Neural cell (in vitro differentiated cells): ENCODE results near the gene GPX6. TPM values are rescaled to one million over a fixed set of nuclear protein-coding genes. Genes with fewer than 3 reads are reported as not detected.

Experiments
- H2AFZ ChIP-seq: fragments of 200-600, 300-800 bp; sonication (generic), shearing (Covaris generic); 2 replicates; pipeline ENCODE4 v1.6.0; 2014; ENCODE audit warnings: low read depth, mild to moderate bottlenecking, antibody characterized with exemption, low read length, moderate library complexity
- H3F3A ChIP-seq: fragments of 200-600 bp; shearing (Covaris generic); 2 replicates; pipeline ENCODE4 v1.6.1; 2016; ENCODE audit warnings: mild to moderate bottlenecking, moderate library complexity, mixed read lengths, antibody characterized with exemption, low read length; ENCODE audit not compliant: insufficient read depth, poor library complexity, severe bottlenecking
- H3K27ac ChIP-seq: fragments of 200-600, 300-800 bp; sonication (generic), shearing (Covaris generic); 2 replicates; pipeline ENCODE4 v1.5.1; 2014; ENCODE audit warnings: mild to moderate bottlenecking, low read length, moderate library complexity
- H3K27me3 ChIP-seq: fragments of 300-800, 200-600 bp; sonication (generic), shearing (Covaris generic); 2 replicates; pipeline ENCODE4 v1.6.0; 2014; ENCODE audit warnings: mild to moderate bottlenecking, low read depth, low read length, moderate library complexity; ENCODE audit not compliant: insufficient read depth
- H3K36me3 ChIP-seq: fragments of 300-800, 200-600 bp; sonication (generic), shearing (Covaris generic); 2 replicates; pipeline ENCODE4 v1.5.1; 2014; ENCODE audit warnings: mild to moderate bottlenecking, antibody characterized with exemption, low read length, moderate library complexity; ENCODE audit not compliant: insufficient read depth
- H3K4me2 ChIP-seq: fragments of 300-800, 200-600 bp; sonication (generic), shearing (Covaris generic); 2 replicates; pipeline ENCODE4 v1.6.0; 2014; ENCODE audit warnings: mild to moderate bottlenecking, low read length
- H3K4me3 ChIP-seq: fragments of 300-800, 200-600 bp; sonication (generic), shearing (Covaris generic); 2 replicates; pipeline ENCODE4 v1.5.1; 2014; ENCODE audit warnings: mild to moderate bottlenecking, low read length, moderate library complexity
- H3K79me2 ChIP-seq: fragments of 200-600 bp; shearing (Covaris generic); replicated peaks from 2 replicates; pipeline ENCODE4 v1.6.0; 2014; ENCODE audit warnings: mild to moderate bottlenecking, low read length, moderate library complexity; ENCODE audit not compliant: insufficient read depth
- H3K9ac ChIP-seq: fragments of 300-800, 200-600 bp; sonication (generic), shearing (Covaris generic); 2 replicates; pipeline ENCODE4 v1.6.1; 2016; ENCODE audit warnings: mild to moderate bottlenecking, low read length, mixed read lengths
- H3K9me2 ChIP-seq: fragments of 200-600 bp; shearing (Covaris generic); 2 replicates; pipeline ENCODE4 v1.6.1; 2016; ENCODE audit warnings: mild to moderate bottlenecking, low read length, mixed read lengths; ENCODE audit not compliant: insufficient read depth
- H3K9me3 ChIP-seq: fragments of 200-600, 300-800 bp; sonication (generic), shearing (Covaris generic); 2 replicates; pipeline ENCODE4 v1.6.1; 2016; ENCODE audit warnings: mild to moderate bottlenecking, mixed run types, low read length, moderate library complexity, mixed read lengths
- H4K20me1 ChIP-seq: fragments of 200-600 bp; shearing (Covaris generic); 2 replicates; pipeline ENCODE4 v1.6.1; 2016; ENCODE audit warnings: mild to moderate bottlenecking, mixed run types; ENCODE audit not compliant: insufficient read depth
- EP300 ChIP-seq: fragments of 450-650 bp; conservative IDR thresholded peaks from 2 replicates; pipeline ENCODE4 v1.6.1; 2014; ENCODE audit warnings: antibody characterized with exemption, mild to moderate bottlenecking, moderate library complexity; ENCODE audit not compliant: poor library complexity, severe bottlenecking
- EZH2 ChIP-seq: fragments of 200-600, 300-800 bp; shearing (Covaris generic), sonication (generic); IDR thresholded peaks from 2 replicates; pipeline ENCODE4 v1.6.1; 2014; ENCODE audit warnings: antibody characterized with exemption, low read length, borderline replicate concordance, mild to moderate bottlenecking; ENCODE audit not compliant: insufficient read depth, poor library complexity, severe bottlenecking
- MXI1 ChIP-seq: fragments of 450-650 bp; conservative IDR thresholded peaks from 2 replicates; pipeline ENCODE4 v1.6.1; 2014; ENCODE audit warnings: antibody characterized with exemption, mild to moderate bottlenecking; ENCODE audit not compliant: poor library complexity, severe bottlenecking
- POLR2AphosphoS5 ChIP-seq: IDR thresholded peaks from 2 replicates; pipeline ENCODE4 v1.6.1; 2012
- RAD21 ChIP-seq: fragments of 450-650 bp; conservative IDR thresholded peaks from 2 replicates; pipeline ENCODE4 v1.6.1; 2014; ENCODE audit warnings: antibody characterized with exemption, mild to moderate bottlenecking, moderate library complexity
- REST ChIP-seq: IDR thresholded peaks from 2 replicates; pipeline ENCODE4 v1.6.1; 2012; ENCODE audit warnings: borderline replicate concordance
- SMC3 ChIP-seq: fragments of 450-650 bp; conservative IDR thresholded peaks from 2 replicates; pipeline ENCODE4 v1.6.1; 2014; ENCODE audit warnings: antibody characterized with exemption, mild to moderate bottlenecking, moderate library complexity; ENCODE audit not compliant: poor library complexity
- TAF1 ChIP-seq: IDR thresholded peaks from 2 replicates; pipeline ENCODE4 v1.6.1; 2012; ENCODE audit warnings: low read depth
- polyA plus RNA-seq: library from polyadenylated mRNA; depleted of rRNA; stranded (reverse); fragments of >200 nt; gene quantifications from 2 replicates; pipeline ENCODE4 v1.2.3, GENCODE V29; 2014
- TF ChIP-seq, protein P1 (sequence below): fragments of 450-650 bp; IDR thresholded peaks from 2 replicates; pipeline ENCODE4 v1.5.1; 2014; ENCODE audit warnings: antibody characterized with exemption, mild to moderate bottlenecking, moderate library complexity; ENCODE audit not compliant: poor library complexity, severe bottlenecking

The GPX6 gene
- polyA plus RNA-seq, 1 donor from 2014 or later = not detected

GRCh38 chr6:28485482-28485881 lies 30.1 kb downstream of the GPX6 start:
- TF ChIP-seq, protein P1, sequence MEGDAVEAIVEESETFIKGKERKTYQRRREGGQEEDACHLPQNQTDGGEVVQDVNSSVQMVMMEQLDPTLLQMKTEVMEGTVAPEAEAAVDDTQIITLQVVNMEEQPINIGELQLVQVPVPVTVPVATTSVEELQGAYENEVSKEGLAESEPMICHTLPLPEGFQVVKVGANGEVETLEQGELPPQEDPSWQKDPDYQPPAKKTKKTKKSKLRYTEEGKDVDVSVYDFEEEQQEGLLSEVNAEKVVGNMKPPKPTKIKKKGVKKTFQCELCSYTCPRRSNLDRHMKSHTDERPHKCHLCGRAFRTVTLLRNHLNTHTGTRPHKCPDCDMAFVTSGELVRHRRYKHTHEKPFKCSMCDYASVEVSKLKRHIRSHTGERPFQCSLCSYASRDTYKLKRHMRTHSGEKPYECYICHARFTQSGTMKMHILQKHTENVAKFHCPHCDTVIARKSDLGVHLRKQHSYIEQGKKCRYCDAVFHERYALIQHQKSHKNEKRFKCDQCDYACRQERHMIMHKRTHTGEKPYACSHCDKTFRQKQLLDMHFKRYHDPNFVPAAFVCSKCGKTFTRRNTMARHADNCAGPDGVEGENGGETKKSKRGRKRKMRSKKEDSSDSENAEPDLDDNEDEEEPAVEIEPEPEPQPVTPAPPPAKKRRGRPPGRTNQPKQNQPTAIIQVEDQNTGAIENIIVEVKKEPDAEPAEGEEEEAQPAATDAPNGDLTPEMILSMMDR = no peak
- TF ChIP-seq REST (no peak), POLR2AphosphoS5 (no peak), EZH2 (no peak), RAD21 (no peak), TAF1 (no peak), EP300 (no peak), MXI1 (no peak)
- H3K4me2 ChIP-seq = no peak overlapping the region
- H3K27ac ChIP-seq = no peak overlapping the region
- no peak overlapping the region for H3K4me3 ChIP-seq
- no peaks in the 10 kb centered on the region for H3K79me2 ChIP-seq
- no peaks in the 10 kb centered on the region for H3K9me2 ChIP-seq
- no peaks in the 10 kb centered on the region for H4K20me1 ChIP-seq
- H3K36me3 ChIP-seq = no peaks in the 10 kb centered on the region
- H3K9me3 ChIP-seq = no peaks in the 10 kb centered on the region
- no peak overlapping the region for H2AFZ ChIP-seq
- H3K27me3 ChIP-seq = peaks cover 13% of the 10 kb centered on the region
- no peak overlapping the region for H3K9ac ChIP-seq
- no peaks in the 10 kb centered on the region for H3F3A ChIP-seq

DNA sequence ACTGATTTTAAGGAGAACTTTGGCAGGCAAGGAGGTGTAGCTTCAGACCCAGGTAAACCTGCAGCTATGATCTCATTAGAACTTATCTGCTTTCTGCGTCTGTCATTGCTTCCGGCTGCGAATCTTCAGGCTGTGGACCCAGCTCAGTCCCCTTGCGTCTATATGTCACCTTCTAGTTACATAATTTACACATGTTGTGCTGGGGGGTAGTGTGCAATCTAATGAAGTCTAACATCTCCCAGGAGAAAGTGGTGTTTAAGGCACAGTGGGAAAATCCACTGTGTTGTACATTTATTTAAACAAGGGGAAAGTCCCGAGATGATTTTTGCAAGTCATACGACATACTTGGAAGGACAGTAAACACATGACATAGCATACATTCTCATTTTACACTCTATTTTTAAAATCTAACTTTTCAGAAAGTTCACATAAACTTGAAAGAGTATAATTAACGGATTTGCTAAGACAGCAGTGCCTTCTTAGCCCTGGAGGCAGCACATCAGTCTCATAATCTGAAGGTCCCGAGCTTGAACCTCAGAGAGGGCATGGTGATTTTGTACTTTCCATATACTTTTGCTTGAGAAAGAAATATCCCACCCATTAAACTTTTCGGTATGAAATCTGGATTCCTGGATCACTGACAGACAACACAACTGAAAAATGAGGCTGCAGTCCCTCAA lies 35.2 kb downstream of the GPX6 start:
- H3K79me2 ChIP-seq = no peaks in the 10 kb centered on the region
- H3K27ac ChIP-seq = no peak overlapping the region
- no peak for TF ChIP-seq MXI1
- no peak for TF ChIP-seq REST
- TF ChIP-seq, protein P1 = no peak
- TF ChIP-seq EZH2 = no peak
- TF ChIP-seq SMC3 = no peak
- TF ChIP-seq RAD21 = no peak
- no peak for TF ChIP-seq POLR2AphosphoS5
- no peak for TF ChIP-seq TAF1
- no peak for TF ChIP-seq EP300
- no peak overlapping the region for H2AFZ ChIP-seq
- H4K20me1 ChIP-seq = no peaks in the 10 kb centered on the region
- no peaks in the 10 kb centered on the region for H3F3A ChIP-seq
- H3K9me2 ChIP-seq = no peaks in the 10 kb centered on the region
- no peaks in the 10 kb centered on the region for H3K36me3 ChIP-seq
- H3K9ac ChIP-seq = no peak overlapping the region
- H3K9me3 ChIP-seq = no peaks in the 10 kb centered on the region
- H3K27me3 ChIP-seq = no peaks in the 10 kb centered on the region
- no peak overlapping the region for H3K4me3 ChIP-seq
- no peak overlapping the region for H3K4me2 ChIP-seq
